Osteocyte (in vitro differentiated cells): ENCODE results near the gene KPTN. TPM values are rescaled to one million over a fixed set of nuclear protein-coding genes. Genes with fewer than 3 reads are reported as not detected.

Experiments used
- DNase-seq: peaks from one replicate; pipeline ENCODE4 v3.0.0; 2021; ENCODE audit warnings: mixed read lengths; ENCODE audit not compliant: unreplicated experiment; ENCODE audit errors: extremely low spot score
- H3K27ac Mint-ChIP-seq: one replicate; pipeline ENCODE4 v1.8.0; 2021; ENCODE audit warnings: mild to moderate bottlenecking, mixed read lengths; ENCODE audit not compliant: unreplicated experiment
- H3K27me3 Mint-ChIP-seq: one replicate; pipeline ENCODE4 v1.8.0; 2021; ENCODE audit warnings: mixed read lengths; ENCODE audit not compliant: unreplicated experiment
- H3K36me3 Mint-ChIP-seq: one replicate; pipeline ENCODE4 v1.8.0; 2021; ENCODE audit warnings: mixed read lengths; ENCODE audit not compliant: unreplicated experiment
- H3K4me1 Mint-ChIP-seq: one replicate; pipeline ENCODE4 v1.8.0; 2021; ENCODE audit warnings: mixed read lengths; ENCODE audit not compliant: unreplicated experiment
- H3K4me3 Mint-ChIP-seq: one replicate; pipeline ENCODE4 v1.8.0; 2021; ENCODE audit warnings: mild to moderate bottlenecking, moderate library complexity, mixed read lengths; ENCODE audit not compliant: unreplicated experiment
- H3K9me3 Mint-ChIP-seq: one replicate; pipeline ENCODE4 v1.8.0; 2021; ENCODE audit warnings: mixed read lengths; ENCODE audit not compliant: unreplicated experiment
- total RNA-seq: library from RNA; stranded (reverse); gene quantifications from 2 replicates; pipeline ENCODE4 v1.2.1, GENCODE V29; 2021
- TF ChIP-seq, protein P1 (sequence below): fragments of 200-600 bp; sonication (generic); IDR thresholded peaks from 2 replicates; pipeline ENCODE4 v1.5.0; 2021; ENCODE audit warnings: antibody characterized with exemption, mild to moderate bottlenecking, moderate library complexity

Gene KPTN
- total RNA-seq, 1 donor from 2014 or later = 14.5 TPM

DNA sequence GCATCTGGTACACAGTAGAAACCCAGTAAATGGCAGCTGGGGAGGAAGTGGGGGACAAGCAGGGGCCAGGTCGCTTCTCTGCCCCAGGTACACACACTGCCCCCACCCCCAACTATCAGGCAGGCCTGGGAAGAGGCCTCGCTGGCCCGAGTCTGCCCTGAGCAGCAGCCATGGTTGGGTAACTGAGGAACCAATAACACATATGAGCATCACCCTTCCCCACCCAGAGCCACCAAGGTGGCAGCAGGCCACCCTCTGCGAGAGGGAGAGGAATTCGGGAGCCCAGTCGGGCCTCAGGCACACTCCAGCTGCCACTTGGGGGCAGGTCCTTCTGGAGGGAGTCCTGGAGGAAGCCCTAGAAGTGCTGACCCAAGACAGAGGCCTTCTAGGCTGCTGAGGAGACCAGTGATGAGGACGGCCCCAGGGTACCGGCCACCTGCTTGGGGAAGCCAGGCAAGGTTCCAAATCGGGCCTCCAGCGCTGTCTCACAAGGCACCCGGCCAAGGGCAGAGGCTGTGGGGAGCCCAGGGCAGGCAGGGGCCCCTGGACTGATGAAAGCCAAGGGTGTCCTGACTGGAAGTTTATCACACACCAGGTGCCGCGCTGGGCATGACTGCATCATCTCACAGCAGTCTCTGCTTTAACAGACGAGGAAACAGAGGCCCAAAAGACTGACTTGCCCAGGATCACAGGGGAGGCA lies 14.0 kb upstream of the KPTN start:
- Mint-ChIP-seq H3K4me3 (no peak overlapping the region), H3K27ac (no peak overlapping the region), H3K9me3 (no peaks in the 10 kb centered on the region), H3K36me3 (peaks cover 18% of the 10 kb centered on the region), H3K4me1 (peaks cover 2% of the 10 kb centered on the region), H3K27me3 (no peaks in the 10 kb centered on the region)
- DNase-seq = no peak
- TF ChIP-seq, protein P1, sequence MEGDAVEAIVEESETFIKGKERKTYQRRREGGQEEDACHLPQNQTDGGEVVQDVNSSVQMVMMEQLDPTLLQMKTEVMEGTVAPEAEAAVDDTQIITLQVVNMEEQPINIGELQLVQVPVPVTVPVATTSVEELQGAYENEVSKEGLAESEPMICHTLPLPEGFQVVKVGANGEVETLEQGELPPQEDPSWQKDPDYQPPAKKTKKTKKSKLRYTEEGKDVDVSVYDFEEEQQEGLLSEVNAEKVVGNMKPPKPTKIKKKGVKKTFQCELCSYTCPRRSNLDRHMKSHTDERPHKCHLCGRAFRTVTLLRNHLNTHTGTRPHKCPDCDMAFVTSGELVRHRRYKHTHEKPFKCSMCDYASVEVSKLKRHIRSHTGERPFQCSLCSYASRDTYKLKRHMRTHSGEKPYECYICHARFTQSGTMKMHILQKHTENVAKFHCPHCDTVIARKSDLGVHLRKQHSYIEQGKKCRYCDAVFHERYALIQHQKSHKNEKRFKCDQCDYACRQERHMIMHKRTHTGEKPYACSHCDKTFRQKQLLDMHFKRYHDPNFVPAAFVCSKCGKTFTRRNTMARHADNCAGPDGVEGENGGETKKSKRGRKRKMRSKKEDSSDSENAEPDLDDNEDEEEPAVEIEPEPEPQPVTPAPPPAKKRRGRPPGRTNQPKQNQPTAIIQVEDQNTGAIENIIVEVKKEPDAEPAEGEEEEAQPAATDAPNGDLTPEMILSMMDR = no peak

DNA sequence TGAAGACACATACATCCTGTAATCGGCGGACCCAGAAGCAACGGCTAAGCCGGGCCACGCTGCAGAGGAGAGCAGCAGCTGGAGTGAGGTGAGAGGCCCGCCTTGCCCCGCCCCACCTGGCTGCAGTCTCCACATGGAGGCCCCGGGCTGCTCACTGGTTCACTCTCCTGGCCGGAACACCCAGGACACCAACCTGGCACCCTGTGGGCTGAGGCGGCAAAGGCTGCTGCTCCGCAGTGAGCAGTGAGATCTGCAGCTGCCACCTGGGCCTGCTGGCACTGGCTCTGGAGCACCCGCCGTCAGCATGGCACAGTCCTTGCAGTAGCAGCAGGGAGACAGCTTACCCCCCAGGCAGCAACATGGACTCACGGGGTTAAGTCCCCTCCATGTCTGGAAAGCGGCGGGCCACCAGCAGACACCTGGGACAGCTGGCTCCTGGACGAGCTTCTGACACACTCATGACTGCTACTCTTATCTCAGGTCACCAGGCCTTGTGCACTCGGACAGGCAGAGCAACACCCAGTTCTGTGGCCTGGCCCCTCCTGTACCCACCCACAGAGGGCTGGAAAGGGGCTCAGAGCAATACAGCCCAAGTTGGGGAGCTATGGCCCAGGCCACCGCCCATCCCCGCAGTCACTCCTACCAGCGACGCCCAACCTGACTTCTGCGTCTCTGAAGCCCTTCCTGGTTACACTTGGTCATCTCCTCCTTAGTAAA lies 13.2 kb upstream of the KPTN start:
- Mint-ChIP-seq H3K9me3 (no peaks in the 10 kb centered on the region), H3K4me3 (no peak overlapping the region), H3K27me3 (no peaks in the 10 kb centered on the region), H3K27ac (no peak overlapping the region), H3K36me3 (peaks cover 13% of the 10 kb centered on the region), H3K4me1 (peaks cover 2% of the 10 kb centered on the region)
- TF ChIP-seq, protein P1 = no peak
- no peak for DNase-seq

DNA sequence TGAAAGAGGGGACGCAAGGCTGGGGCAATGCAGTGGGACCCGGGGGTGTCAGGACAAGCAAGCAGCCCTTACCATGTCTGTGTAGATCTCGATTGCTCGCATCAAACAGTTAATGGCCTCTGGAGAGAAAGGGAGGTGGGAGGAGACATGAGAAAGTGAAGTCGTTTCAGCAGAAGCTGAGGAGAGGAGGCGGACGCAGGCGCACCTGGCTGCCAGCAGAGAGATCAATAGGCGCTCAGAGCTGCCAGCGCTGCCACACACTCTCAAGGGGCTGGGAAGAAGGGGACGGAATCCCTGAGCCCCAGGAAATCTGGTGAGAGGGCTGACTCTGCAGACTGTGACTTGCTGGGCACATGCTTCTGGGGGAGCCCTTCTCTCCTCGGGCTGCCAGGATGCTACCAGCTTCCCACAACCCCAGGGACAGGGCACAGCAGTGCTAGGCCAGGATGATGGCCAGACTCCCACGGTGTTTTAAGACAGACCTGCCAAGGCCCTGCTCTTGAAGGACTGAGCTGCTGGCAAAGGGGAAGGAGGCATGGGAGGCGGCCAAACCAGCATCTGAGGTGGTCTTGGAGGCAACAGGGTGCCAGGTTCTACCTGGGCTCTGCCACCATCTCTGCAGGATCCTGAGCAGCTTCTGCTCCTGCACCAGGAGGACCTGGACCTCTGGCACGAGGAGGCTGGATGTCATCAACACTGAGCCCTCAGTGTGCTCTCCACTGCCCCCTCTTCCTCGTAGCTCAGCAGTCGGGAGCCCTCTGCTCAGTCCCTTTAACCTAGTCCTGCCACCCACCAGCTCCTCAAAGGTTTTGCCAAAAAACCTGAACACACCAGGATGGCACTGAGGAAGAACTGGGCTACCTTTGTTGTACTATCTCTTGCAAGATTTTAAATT lies 11.7 kb upstream of the KPTN start:
- TF ChIP-seq, protein P1 = no peak
- no peak for DNase-seq
- Mint-ChIP-seq H3K27ac (no peak overlapping the region), H3K4me1 (peaks cover 2% of the 10 kb centered on the region), H3K9me3 (no peaks in the 10 kb centered on the region), H3K36me3 (peaks cover 10% of the 10 kb centered on the region), H3K27me3 (no peaks in the 10 kb centered on the region), H3K4me3 (no peak overlapping the region)

DNA sequence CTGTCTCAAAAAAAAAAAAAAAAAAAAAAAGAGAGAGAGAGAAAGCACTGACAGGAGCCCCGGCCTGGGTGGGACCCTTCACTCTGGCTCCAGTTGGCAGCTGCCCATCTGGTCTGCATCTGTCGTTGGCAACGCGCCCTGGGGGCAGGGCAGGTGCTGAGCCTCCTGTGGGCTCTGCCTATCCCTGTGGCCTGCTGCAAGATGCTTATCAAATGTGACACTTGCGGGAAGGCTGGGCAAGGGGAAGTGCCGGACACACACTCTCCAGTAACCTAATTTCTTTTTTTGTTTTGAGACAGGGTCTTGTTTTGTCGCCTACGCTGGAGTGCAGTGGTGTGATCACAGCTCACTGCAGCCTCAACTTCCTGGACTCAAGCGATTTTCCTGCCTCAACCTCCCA lies 10.7 kb upstream of the KPTN start:
- TF ChIP-seq, protein P1 = no peak
- H3K27ac Mint-ChIP-seq = no peak overlapping the region
- peaks cover 9% of the 10 kb centered on the region for H3K36me3 Mint-ChIP-seq
- H3K27me3 Mint-ChIP-seq = no peaks in the 10 kb centered on the region
- no peak overlapping the region for H3K4me3 Mint-ChIP-seq
- DNase-seq = no peak
- H3K9me3 Mint-ChIP-seq = no peaks in the 10 kb centered on the region
- peaks cover 2% of the 10 kb centered on the region for H3K4me1 Mint-ChIP-seq

DNA sequence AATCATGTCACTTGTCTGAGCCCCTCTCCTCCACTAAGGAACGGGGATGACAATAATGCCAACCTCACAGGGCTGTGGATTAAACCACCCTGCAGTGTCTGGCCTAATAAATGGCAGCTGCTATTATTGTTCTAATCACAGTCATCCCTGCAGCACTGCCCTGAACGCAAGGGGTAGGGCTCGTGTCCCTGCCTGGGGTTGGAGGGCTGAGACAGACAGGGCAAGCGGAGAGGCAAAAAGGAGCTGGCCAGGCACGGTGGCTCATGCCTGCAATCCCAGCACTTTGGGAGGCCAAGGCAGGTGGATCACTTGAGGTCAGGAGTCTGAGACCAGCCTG lies 10.2 kb upstream of the KPTN start:
- TF ChIP-seq, protein P1 = no peak
- Mint-ChIP-seq H3K27me3 (no peaks in the 10 kb centered on the region), H3K4me1 (peaks cover 2% of the 10 kb centered on the region), H3K9me3 (no peaks in the 10 kb centered on the region), H3K4me3 (no peak overlapping the region), H3K27ac (no peak overlapping the region), H3K36me3 (peaks cover 10% of the 10 kb centered on the region)
- no peak for DNase-seq
